Neural crest cell (in vitro differentiated cells): ENCODE results near the gene POLR1E. TPM values are rescaled to one million over a fixed set of nuclear protein-coding genes. Genes with fewer than 3 reads are reported as not detected.
"Not testable (repeated sequence)": the region's sequence is repeated elsewhere in the genome, so short reads cannot be mapped to it uniquely, and the experiment has no call there.

ENCODE experiments used
- DNase-seq: peaks from one replicate; pipeline ENCODE4 v3.0.0; 2021; ENCODE audit warnings: low read depth, mixed read lengths, low spot score
- H3K27ac Mint-ChIP-seq: one replicate; pipeline ENCODE4 v1.8.0; 2021; ENCODE audit warnings: mild to moderate bottlenecking, mixed read lengths; ENCODE audit not compliant: unreplicated experiment
- H3K27me3 Mint-ChIP-seq: 2 replicates; pipeline ENCODE4 v1.8.0; 2021; ENCODE audit warnings: low read depth, mild to moderate bottlenecking, mixed read lengths
- H3K36me3 Mint-ChIP-seq: 2 replicates; pipeline ENCODE4 v1.8.0; 2021; ENCODE audit warnings: low read depth, mild to moderate bottlenecking, mixed read lengths
- H3K4me1 Mint-ChIP-seq: 2 replicates; pipeline ENCODE4 v1.8.0; 2021; ENCODE audit warnings: mixed read lengths
- H3K4me3 Mint-ChIP-seq: one replicate; pipeline ENCODE4 v1.8.0; 2021; ENCODE audit warnings: mild to moderate bottlenecking, mixed read lengths
- H3K9me3 Mint-ChIP-seq: 2 replicates; pipeline ENCODE4 v1.8.0; 2021; ENCODE audit warnings: mixed read lengths
- total RNA-seq: library from RNA; stranded (reverse); gene quantifications from 2 replicates; pipeline ENCODE4 v1.2.1, GENCODE V29; 2021
- TF ChIP-seq, protein P1 (sequence below): fragments of 200-600 bp; sonication (generic); conservative IDR thresholded peaks from 2 replicates; pipeline ENCODE4 v1.5.0; 2021; ENCODE audit warnings: antibody characterized with exemption, mild to moderate bottlenecking

The POLR1E gene
- total RNA-seq, 1 donor from 2014 or later = 46.4 TPM

DNA sequence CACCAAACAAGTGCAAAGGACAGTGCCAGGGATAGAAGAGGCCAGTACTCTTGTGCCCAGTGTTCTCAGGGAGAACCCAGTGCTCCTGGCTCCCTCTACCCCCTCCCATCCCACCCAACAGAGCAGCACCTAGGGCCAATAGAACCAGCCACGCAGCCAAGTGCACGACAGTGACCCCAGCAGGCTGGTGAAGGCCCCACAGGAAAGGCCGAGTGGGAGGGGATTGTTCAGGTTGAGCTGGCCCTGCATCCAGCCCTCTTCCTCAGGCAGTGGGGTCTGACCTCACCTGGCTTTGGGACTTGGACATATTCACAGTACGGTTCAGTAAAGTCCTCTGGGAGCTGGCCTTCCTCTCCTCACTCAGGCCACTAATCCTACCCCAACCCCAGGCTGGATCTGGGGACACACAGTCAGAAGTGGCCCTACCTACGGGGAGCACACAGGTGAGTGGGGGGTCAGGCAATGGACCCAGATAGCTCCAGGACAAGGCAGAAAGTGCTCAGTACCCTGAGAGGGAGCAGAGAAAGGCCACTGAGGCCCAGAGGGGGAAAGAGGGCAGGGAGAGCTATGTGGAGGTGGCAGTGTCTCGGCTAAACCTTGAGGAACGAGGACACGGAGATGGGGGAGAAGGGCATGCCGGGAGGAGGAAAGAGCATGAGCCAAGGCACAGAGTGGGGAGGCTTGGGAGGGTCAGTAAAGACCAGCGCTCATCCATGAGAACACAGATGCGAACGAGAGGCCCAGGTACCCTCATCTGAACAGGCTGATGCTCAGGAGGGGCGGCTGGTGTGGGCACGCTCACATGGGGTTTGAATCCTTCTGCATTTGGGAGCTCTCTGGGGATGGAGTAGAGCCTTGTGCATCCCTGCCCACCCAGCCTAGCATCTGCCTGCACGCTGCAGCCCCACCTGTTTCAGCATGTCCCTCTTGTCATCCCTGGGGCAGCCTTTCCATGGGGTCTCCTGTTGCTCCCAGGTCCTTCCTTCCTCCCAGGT is 25.6 kb downstream of the POLR1E start:
- Mint-ChIP-seq H3K4me1 (no peaks in the 10 kb centered on the region), H3K27ac (no peak overlapping the region), H3K4me3 (no peak overlapping the region), H3K9me3 (no peaks in the 10 kb centered on the region), H3K27me3 (no peaks in the 10 kb centered on the region), H3K36me3 (peaks cover 8% of the 10 kb centered on the region)
- no peak for DNase-seq
- TF ChIP-seq, protein P1, sequence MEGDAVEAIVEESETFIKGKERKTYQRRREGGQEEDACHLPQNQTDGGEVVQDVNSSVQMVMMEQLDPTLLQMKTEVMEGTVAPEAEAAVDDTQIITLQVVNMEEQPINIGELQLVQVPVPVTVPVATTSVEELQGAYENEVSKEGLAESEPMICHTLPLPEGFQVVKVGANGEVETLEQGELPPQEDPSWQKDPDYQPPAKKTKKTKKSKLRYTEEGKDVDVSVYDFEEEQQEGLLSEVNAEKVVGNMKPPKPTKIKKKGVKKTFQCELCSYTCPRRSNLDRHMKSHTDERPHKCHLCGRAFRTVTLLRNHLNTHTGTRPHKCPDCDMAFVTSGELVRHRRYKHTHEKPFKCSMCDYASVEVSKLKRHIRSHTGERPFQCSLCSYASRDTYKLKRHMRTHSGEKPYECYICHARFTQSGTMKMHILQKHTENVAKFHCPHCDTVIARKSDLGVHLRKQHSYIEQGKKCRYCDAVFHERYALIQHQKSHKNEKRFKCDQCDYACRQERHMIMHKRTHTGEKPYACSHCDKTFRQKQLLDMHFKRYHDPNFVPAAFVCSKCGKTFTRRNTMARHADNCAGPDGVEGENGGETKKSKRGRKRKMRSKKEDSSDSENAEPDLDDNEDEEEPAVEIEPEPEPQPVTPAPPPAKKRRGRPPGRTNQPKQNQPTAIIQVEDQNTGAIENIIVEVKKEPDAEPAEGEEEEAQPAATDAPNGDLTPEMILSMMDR = peak; percentile 17

DNA sequence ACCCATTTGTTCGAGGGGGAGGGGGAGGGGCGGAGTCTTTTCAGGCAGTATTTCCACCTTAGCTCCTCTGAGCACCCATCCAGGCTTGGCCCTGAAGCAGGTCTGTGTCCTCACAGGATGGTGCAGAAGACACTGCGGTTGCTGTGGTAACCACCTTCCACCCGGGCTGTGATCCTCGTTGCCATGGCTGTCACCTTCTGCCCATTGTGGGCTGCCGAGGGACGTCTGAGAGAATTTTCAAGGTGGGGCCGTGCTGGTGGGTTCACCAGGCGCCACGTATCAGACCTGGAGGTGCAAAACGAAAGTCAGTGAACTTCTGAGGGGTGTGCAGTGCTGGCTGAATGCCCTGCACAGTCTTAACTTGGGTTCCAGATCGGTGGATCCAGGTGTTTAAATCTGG is 26.7 kb downstream of the POLR1E start:
- DNase-seq = no peak
- no peaks in the 10 kb centered on the region for H3K27me3 Mint-ChIP-seq

DNA sequence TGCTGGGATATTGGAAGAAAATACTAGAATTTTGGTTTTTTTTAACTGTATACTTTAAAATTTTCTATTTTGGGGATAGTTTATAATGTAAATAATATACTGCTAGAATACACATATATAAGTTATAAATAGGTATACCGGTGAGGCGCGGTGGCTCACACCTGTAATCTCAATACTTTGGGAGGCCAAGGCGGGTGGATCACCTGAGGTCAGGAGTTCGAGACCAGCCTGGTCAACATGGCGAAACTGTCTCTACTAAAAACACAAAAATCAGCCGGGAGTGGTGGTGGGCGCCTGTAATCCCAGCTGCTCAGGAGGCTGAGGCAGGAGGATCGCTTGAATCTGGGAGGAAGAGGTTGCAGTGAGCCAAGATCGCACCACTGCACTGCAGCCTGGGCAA is 28.7 kb downstream of the POLR1E start:
- not testable (repeated sequence) for H3K4me3 Mint-ChIP-seq, H3K36me3 Mint-ChIP-seq, DNase-seq, H3K27ac Mint-ChIP-seq, H3K9me3 Mint-ChIP-seq, H3K27me3 Mint-ChIP-seq, H3K4me1 Mint-ChIP-seq

More for the DNA sequence above, 26.7 kb downstream of the POLR1E start:
- H3K27ac Mint-ChIP-seq = peak overlapping the region; percentile 71
- H3K4me1 Mint-ChIP-seq = no peaks in the 10 kb centered on the region
- peaks cover 8% of the 10 kb centered on the region for H3K36me3 Mint-ChIP-seq
- no peaks in the 10 kb centered on the region for H3K9me3 Mint-ChIP-seq
- TF ChIP-seq, protein P1 = no peak
- no peak overlapping the region for H3K4me3 Mint-ChIP-seq

DNA sequence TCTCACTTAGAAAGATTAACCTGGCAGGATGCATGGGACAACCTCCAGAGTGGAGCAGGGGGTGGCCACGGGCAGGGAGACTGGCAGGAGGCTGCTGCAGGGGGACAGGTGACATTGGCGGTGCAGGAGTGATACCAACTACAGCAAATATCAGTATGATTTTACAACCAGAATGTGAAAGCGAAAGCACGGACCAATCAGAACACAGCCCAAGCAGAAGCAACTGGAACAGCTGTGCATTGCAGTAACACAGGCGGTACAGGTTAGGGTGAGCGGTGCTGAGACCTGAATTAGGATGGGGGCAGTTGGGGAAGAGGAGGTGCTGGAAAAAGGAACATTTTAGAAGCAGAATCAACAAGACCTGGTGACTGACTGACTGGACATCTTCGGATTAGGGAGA is 29.3 kb downstream of the POLR1E start:
- Mint-ChIP-seq H3K4me3 (no peak overlapping the region), H3K27ac (no peak overlapping the region), H3K4me1 (no peaks in the 10 kb centered on the region), H3K9me3 (no peaks in the 10 kb centered on the region), H3K36me3 (peaks cover 5% of the 10 kb centered on the region), H3K27me3 (no peaks in the 10 kb centered on the region)
- TF ChIP-seq, protein P1 = no peak
- no peak for DNase-seq

DNA sequence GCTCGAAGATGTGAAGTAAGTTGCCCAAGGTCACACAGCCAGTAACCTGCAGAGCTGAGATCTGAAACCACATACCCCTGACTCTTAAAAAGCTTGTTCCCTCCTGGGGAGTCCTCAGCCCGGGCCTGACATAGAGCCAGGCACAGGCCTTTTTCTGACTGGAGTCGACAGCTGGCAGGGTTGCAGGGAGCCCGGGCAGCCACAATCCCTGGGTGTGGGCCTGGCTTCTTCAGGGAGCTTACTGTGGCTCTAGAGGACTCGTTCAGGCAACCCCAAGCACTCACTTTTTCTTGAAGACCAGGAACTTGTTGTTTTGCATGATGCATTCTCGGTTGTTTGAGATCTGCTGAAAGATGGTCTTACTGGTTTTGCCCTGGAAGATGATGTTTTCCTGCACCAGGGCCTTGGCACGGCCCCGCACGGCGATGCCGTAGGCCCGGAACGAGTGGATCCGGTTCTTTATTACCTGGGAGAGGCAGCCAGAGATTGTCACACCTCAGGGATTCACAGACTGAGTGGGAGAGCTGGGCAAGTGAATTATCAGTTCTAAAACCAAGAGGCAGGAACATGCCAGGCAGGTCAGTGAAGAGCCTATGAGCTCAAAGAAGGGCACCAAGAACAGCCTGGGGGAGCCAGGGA is 30.0 kb downstream of the POLR1E start:
- H3K4me3 Mint-ChIP-seq = no peak overlapping the region
- no peak for DNase-seq
- no peaks in the 10 kb centered on the region for H3K9me3 Mint-ChIP-seq
- TF ChIP-seq, protein P1 = no peak
- no peaks in the 10 kb centered on the region for H3K27me3 Mint-ChIP-seq
- H3K4me1 Mint-ChIP-seq = peaks cover 3% of the 10 kb centered on the region
- no peak overlapping the region for H3K27ac Mint-ChIP-seq
- H3K36me3 Mint-ChIP-seq = peaks cover 8% of the 10 kb centered on the region

DNA sequence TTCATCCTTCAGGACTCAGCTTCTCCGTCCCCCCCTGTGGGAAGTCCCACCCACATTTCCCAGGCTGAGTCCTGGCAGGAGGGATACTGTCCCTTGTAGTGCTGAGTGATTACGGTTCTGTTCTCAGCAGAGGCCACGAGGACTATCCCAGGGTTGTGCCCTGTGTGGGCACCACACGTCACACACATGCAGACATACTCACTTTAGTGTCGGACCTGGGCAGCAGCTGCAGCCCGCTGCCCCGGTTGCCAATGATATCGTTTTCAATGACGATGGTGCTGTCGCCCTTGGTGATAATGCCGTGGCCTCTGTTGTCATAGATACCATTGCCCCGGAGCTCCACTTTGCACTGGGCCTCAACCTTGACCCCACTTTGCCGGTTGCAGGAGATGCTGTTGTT is 32.2 kb downstream of the POLR1E start:
- Mint-ChIP-seq H3K4me3 (no peak overlapping the region), H3K27me3 (no peaks in the 10 kb centered on the region)

More for the DNA sequence above, 32.2 kb downstream of the POLR1E start:
- DNase-seq = no peak
- H3K9me3 Mint-ChIP-seq = no peaks in the 10 kb centered on the region
- peaks cover 13% of the 10 kb centered on the region for H3K36me3 Mint-ChIP-seq
- H3K4me1 Mint-ChIP-seq = peaks cover 16% of the 10 kb centered on the region
- TF ChIP-seq, protein P1 = no peak
- H3K27ac Mint-ChIP-seq = no peak overlapping the region
